ENCODE data around the gene LRRC4C. TPM values are rescaled to one million over a fixed set of nuclear protein-coding genes. Genes with fewer than 3 reads are reported as not detected.

The LRRC4C gene
- total RNA-seq, 1 experiment from 2014 or later = 0.06 TPM

GRCh38 chr11:40467771-40468170 lies 991.7 kb downstream of the LRRC4C start:
- Histone ChIP-seq H3K27me3 (no peaks in the 10 kb centered on the region), H3K27ac (no peak overlapping the region), H3K4me3 (no peak overlapping the region), H3K9me3 (replicated peaks) (no peaks in the 10 kb centered on the region), H3K36me3 (no peaks in the 10 kb centered on the region), H3K4me1 (no peaks in the 10 kb centered on the region)
- DNase-seq = no peak

GRCh38 chr11:40445391-40445790 lies 1014.1 kb downstream of the LRRC4C start:
- peak; percentile 31 to 39 for DNase-seq
- Histone ChIP-seq H3K36me3 (no peaks in the 10 kb centered on the region), H3K9me3 (replicated peaks) (peaks cover 5% of the 10 kb centered on the region; the same call in 1 of the 2 replicates), H3K27me3 (no peaks in the 10 kb centered on the region), H3K27ac (peak overlapping the region; percentile 52), H3K4me3 (no peak overlapping the region), H3K4me1 (peaks cover 4% of the 10 kb centered on the region; the same call in 1 of the 2 replicates)

GRCh38 chr11:40444151-40444550 lies 1015.3 kb downstream of the LRRC4C start:
- no peaks in the 10 kb centered on the region for H3K36me3 ChIP-seq
- H3K27me3 ChIP-seq = no peaks in the 10 kb centered on the region
- no peak overlapping the region; the same call in 1 of the 2 replicates for H3K27ac ChIP-seq
- no peak overlapping the region for H3K4me3 ChIP-seq
- peaks cover 5% of the 10 kb centered on the region; the same call in 1 of the 2 replicates for H3K9me3 ChIP-seq (replicated peaks)
- H3K4me1 ChIP-seq = peaks cover 4% of the 10 kb centered on the region; the same call in 1 of the 2 replicates
- no peak for DNase-seq

GRCh38 chr11:40435344-40435743 lies 1024.1 kb downstream of the LRRC4C start:
- DNase-seq = no peak
- Histone ChIP-seq H3K27ac (no peak overlapping the region), H3K4me3 (no peak overlapping the region), H3K9me3 (replicated peaks) (no peaks in the 10 kb centered on the region), H3K36me3 (no peaks in the 10 kb centered on the region), H3K4me1 (no peaks in the 10 kb centered on the region), H3K27me3 (no peaks in the 10 kb centered on the region)

GRCh38 chr11:40434926-40435325 lies 1024.5 kb downstream of the LRRC4C start:
- Histone ChIP-seq H3K9me3 (replicated peaks) (no peaks in the 10 kb centered on the region), H3K36me3 (no peaks in the 10 kb centered on the region), H3K27me3 (no peaks in the 10 kb centered on the region), H3K27ac (no peak overlapping the region), H3K4me3 (no peak overlapping the region), H3K4me1 (no peaks in the 10 kb centered on the region)
- no peak for DNase-seq

GRCh38 chr11:40432358-40432757 lies 1027.1 kb downstream of the LRRC4C start:
- Histone ChIP-seq H3K4me1 (no peaks in the 10 kb centered on the region), H3K27me3 (no peaks in the 10 kb centered on the region), H3K9me3 (replicated peaks) (no peaks in the 10 kb centered on the region), H3K36me3 (no peaks in the 10 kb centered on the region), H3K27ac (no peak overlapping the region), H3K4me3 (no peak overlapping the region)
- no peak for DNase-seq

- Histone ChIP-seq H3K4me3 (no peak overlapping the region), H3K9me3 (replicated peaks) (no peaks in the 10 kb centered on the region), H3K4me1 (no peaks in the 10 kb centered on the region), H3K27me3 (no peaks in the 10 kb centered on the region), H3K27ac (no peak overlapping the region), H3K36me3 (no peaks in the 10 kb centered on the region)
- DNase-seq = no peak
Measured at GRCh38 chr11:40425168-40425567, 1034.3 kb downstream of the LRRC4C start.

GRCh38 chr11:40421208-40421981 lies 1038.1 kb downstream of the LRRC4C start:
- H3K9me3 ChIP-seq (replicated peaks) = no peaks in the 10 kb centered on the region
- H3K4me1 ChIP-seq = no peaks in the 10 kb centered on the region
- no peak overlapping the region for H3K27ac ChIP-seq
- H3K36me3 ChIP-seq = no peaks in the 10 kb centered on the region
- H3K27me3 ChIP-seq = no peaks in the 10 kb centered on the region
- H3K4me3 ChIP-seq = no peak overlapping the region
- DNase-seq = no peak

- no peaks in the 10 kb centered on the region for H3K36me3 ChIP-seq
- no peaks in the 10 kb centered on the region for H3K4me1 ChIP-seq
- H3K27ac ChIP-seq = no peak overlapping the region
- H3K27me3 ChIP-seq = no peaks in the 10 kb centered on the region
- no peaks in the 10 kb centered on the region for H3K9me3 ChIP-seq (replicated peaks)
- no peak for DNase-seq
- H3K4me3 ChIP-seq = no peak overlapping the region
Measured at GRCh38 chr11:40417627-40418026, 1041.8 kb downstream of the LRRC4C start.

GRCh38 chr11:40407355-40407754 lies 1052.1 kb downstream of the LRRC4C start:
- H3K4me1 ChIP-seq = no peaks in the 10 kb centered on the region
- H3K27me3 ChIP-seq = no peaks in the 10 kb centered on the region
- H3K36me3 ChIP-seq = no peaks in the 10 kb centered on the region
- DNase-seq = no peak
- H3K4me3 ChIP-seq = no peak overlapping the region
- no peak overlapping the region for H3K27ac ChIP-seq
- H3K9me3 ChIP-seq (replicated peaks) = no peaks in the 10 kb centered on the region

GRCh38 chr11:40405614-40406013 lies 1053.8 kb downstream of the LRRC4C start:
- Histone ChIP-seq H3K9me3 (replicated peaks) (no peaks in the 10 kb centered on the region), H3K4me3 (no peak overlapping the region), H3K36me3 (no peaks in the 10 kb centered on the region), H3K4me1 (no peaks in the 10 kb centered on the region), H3K27me3 (no peaks in the 10 kb centered on the region), H3K27ac (no peak overlapping the region)
- DNase-seq = no peak

- Histone ChIP-seq H3K9me3 (replicated peaks) (no peaks in the 10 kb centered on the region), H3K27me3 (no peaks in the 10 kb centered on the region), H3K36me3 (no peaks in the 10 kb centered on the region), H3K4me3 (no peak overlapping the region), H3K27ac (no peak overlapping the region), H3K4me1 (no peaks in the 10 kb centered on the region)
- DNase-seq = no peak
Measured at GRCh38 chr11:40403321-40403720, 1056.1 kb downstream of the LRRC4C start.

- no peak overlapping the region for H3K4me3 ChIP-seq
- no peaks in the 10 kb centered on the region for H3K4me1 ChIP-seq
- H3K27me3 ChIP-seq = 0 out of 2 replicates have a peak, but pooled peaks cover 5% of the 10 kb centered on the region
- no peak overlapping the region for H3K27ac ChIP-seq
- H3K9me3 ChIP-seq (replicated peaks) = no peaks in the 10 kb centered on the region
- H3K36me3 ChIP-seq = no peaks in the 10 kb centered on the region
- no peak for DNase-seq
Measured at GRCh38 chr11:40401132-40401853, 1058.2 kb downstream of the LRRC4C start.

- Histone ChIP-seq H3K36me3 (no peaks in the 10 kb centered on the region), H3K27me3 (0 out of 2 replicates have a peak, but pooled peaks cover 6% of the 10 kb centered on the region), H3K27ac (no peak overlapping the region), H3K4me3 (no peak overlapping the region), H3K9me3 (replicated peaks) (no peaks in the 10 kb centered on the region), H3K4me1 (no peaks in the 10 kb centered on the region)
- DNase-seq = no peak
Measured at GRCh38 chr11:40397141-40397540, 1062.3 kb downstream of the LRRC4C start.

GRCh38 chr11:40393511-40393910 lies 1065.9 kb downstream of the LRRC4C start:
- Histone ChIP-seq H3K9me3 (replicated peaks) (no peaks in the 10 kb centered on the region), H3K36me3 (no peaks in the 10 kb centered on the region), H3K27ac (no peak overlapping the region), H3K4me1 (no peaks in the 10 kb centered on the region), H3K4me3 (no peak overlapping the region), H3K27me3 (0 out of 2 replicates have a peak, but pooled peaks cover 6% of the 10 kb centered on the region)
- DNase-seq = no peak
